Measurements from ENCODE around the gene PIERCE2.

- TF ChIP-seq, protein P1, sequence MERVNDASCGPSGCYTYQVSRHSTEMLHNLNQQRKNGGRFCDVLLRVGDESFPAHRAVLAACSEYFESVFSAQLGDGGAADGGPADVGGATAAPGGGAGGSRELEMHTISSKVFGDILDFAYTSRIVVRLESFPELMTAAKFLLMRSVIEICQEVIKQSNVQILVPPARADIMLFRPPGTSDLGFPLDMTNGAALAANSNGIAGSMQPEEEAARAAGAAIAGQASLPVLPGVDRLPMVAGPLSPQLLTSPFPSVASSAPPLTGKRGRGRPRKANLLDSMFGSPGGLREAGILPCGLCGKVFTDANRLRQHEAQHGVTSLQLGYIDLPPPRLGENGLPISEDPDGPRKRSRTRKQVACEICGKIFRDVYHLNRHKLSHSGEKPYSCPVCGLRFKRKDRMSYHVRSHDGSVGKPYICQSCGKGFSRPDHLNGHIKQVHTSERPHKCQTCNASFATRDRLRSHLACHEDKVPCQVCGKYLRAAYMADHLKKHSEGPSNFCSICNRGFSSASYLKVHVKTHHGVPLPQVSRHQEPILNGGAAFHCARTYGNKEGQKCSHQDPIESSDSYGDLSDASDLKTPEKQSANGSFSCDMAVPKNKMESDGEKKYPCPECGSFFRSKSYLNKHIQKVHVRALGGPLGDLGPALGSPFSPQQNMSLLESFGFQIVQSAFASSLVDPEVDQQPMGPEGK (CRISPR knock-in tag; IDR thresholded peaks at IDR 0.05): no peak
- TF ChIP-seq ZNF709 (CRISPR knock-in tag; IDR thresholded peaks at IDR 0.05): no peak
- TF ChIP-seq NFYC (CRISPR knock-in tag; IDR thresholded peaks at IDR 0.05): no peak
- no peak for TF ChIP-seq POLR2AphosphoS5 (IDR thresholded peaks at IDR 0.05; ENCODE audit: low read depth, low read length)
- TF ChIP-seq TCF12 (IDR thresholded peaks at IDR 0.05): no peak
- TF ChIP-seq TCF12 (CRISPR knock-in tag; IDR thresholded peaks at IDR 0.05): no peak
- TF ChIP-seq, protein P2, sequence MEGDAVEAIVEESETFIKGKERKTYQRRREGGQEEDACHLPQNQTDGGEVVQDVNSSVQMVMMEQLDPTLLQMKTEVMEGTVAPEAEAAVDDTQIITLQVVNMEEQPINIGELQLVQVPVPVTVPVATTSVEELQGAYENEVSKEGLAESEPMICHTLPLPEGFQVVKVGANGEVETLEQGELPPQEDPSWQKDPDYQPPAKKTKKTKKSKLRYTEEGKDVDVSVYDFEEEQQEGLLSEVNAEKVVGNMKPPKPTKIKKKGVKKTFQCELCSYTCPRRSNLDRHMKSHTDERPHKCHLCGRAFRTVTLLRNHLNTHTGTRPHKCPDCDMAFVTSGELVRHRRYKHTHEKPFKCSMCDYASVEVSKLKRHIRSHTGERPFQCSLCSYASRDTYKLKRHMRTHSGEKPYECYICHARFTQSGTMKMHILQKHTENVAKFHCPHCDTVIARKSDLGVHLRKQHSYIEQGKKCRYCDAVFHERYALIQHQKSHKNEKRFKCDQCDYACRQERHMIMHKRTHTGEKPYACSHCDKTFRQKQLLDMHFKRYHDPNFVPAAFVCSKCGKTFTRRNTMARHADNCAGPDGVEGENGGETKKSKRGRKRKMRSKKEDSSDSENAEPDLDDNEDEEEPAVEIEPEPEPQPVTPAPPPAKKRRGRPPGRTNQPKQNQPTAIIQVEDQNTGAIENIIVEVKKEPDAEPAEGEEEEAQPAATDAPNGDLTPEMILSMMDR (CRISPR knock-in tag; IDR thresholded peaks at IDR 0.05): no peak
- TF ChIP-seq SOX6 (IDR thresholded peaks at IDR 0.05): no peak
- no peak for TF ChIP-seq SOX6 (CRISPR knock-in tag; IDR thresholded peaks at IDR 0.05)
- TF ChIP-seq MEF2D (CRISPR knock-in tag; IDR thresholded peaks at IDR 0.05): no peak
- TF ChIP-seq POLR2A (IDR thresholded peaks at IDR 0.05; ENCODE audit: insufficient read depth in 1 of 2, low read depth in 2 of 2, low read length in 2 of 2): no peak
- TF ChIP-seq ZNF720 (CRISPR knock-in tag; IDR thresholded peaks at IDR 0.05): no peak
- no peak for TF ChIP-seq ZNF225 (CRISPR knock-in tag; IDR thresholded peaks at IDR 0.05)
- TF ChIP-seq, protein P3, sequence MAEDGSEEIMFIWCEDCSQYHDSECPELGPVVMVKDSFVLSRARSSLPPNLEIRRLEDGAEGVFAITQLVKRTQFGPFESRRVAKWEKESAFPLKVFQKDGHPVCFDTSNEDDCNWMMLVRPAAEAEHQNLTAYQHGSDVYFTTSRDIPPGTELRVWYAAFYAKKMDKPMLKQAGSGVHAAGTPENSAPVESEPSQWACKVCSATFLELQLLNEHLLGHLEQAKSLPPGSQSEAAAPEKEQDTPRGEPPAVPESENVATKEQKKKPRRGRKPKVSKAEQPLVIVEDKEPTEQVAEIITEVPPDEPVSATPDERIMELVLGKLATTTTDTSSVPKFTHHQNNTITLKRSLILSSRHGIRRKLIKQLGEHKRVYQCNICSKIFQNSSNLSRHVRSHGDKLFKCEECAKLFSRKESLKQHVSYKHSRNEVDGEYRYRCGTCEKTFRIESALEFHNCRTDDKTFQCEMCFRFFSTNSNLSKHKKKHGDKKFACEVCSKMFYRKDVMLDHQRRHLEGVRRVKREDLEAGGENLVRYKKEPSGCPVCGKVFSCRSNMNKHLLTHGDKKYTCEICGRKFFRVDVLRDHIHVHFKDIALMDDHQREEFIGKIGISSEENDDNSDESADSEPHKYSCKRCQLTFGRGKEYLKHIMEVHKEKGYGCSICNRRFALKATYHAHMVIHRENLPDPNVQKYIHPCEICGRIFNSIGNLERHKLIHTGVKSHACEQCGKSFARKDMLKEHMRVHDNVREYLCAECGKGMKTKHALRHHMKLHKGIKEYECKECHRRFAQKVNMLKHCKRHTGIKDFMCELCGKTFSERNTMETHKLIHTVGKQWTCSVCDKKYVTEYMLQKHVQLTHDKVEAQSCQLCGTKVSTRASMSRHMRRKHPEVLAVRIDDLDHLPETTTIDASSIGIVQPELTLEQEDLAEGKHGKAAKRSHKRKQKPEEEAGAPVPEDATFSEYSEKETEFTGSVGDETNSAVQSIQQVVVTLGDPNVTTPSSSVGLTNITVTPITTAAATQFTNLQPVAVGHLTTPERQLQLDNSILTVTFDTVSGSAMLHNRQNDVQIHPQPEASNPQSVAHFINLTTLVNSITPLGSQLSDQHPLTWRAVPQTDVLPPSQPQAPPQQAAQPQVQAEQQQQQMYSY (CRISPR knock-in tag; IDR thresholded peaks at IDR 0.05): no peak
Measured at GRCh38 chr15:55398243-55398642, 10.1 kb upstream of the PIERCE2 start.

All from HepG2 (cell line).